Panc1 (cell line): ENCODE results near the gene RAI1. TPM values are rescaled to one million over a fixed set of nuclear protein-coding genes. Genes with fewer than 3 reads are reported as not detected.

Source experiments
- ATAC-seq: fragments of 200-7000 bp; cut with Tn5 transposase; 2 replicates; pipeline ENCODE4 v1.9.1; 2020; ENCODE audit warnings: mild to moderate bottlenecking, moderate library complexity
- BruUV-seq: library from RNA; stranded (reverse); fragments of 400-500 nt; replicated peaks from 2 replicates; lab custom pipeline; 2021; lab: Mats Ljungman, UMichigan
- CTCF ChIA-PET: fragments of 300-600 bp; sonication (Branson Sonifier 250); formaldehyde crosslinking; loops from one replicate; lab custom pipeline; 2022; ENCODE audit warnings: antibody characterized with exemption; lab: Charles Lee
- POLR2A ChIA-PET: fragments of 300-600 bp; sonication (Branson Sonifier 250); formaldehyde crosslinking; loops from one replicate; lab custom pipeline; 2022; ENCODE audit warnings: antibody characterized with exemption; lab: Charles Lee
- DNase-seq: peaks from one replicate; pipeline ENCODE4 v3.0.0-alpha.2; 2010; ENCODE audit warnings: low read depth, low spot score
- H3K27ac ChIP-seq: 2 replicates; pipeline ENCODE4 v1.5.1; 2011; ENCODE audit warnings: mild to moderate bottlenecking, low read length, inconsistent platforms
- H3K27me3 ChIP-seq: fragments of 200-500 bp; sonication (Bioruptor generic); 2 replicates; pipeline ENCODE4 v1.6.0; 2014; ENCODE audit warnings: low read length, inconsistent platforms; ENCODE audit not compliant: control insufficient read depth, insufficient read depth
- H3K36me3 ChIP-seq: fragments of 200-500 bp; sonication (Bioruptor generic); 2 replicates; pipeline ENCODE4 v1.5.1; 2014; ENCODE audit warnings: inconsistent platforms, mild to moderate bottlenecking, low read length, moderate library complexity; ENCODE audit not compliant: control insufficient read depth, insufficient read depth
- H3K4me1 ChIP-seq: 2 replicates; pipeline ENCODE4 v1.5.1; 2011; ENCODE audit warnings: inconsistent platforms, mild to moderate bottlenecking, low read length, moderate library complexity; ENCODE audit not compliant: control insufficient read depth, insufficient read depth
- H3K4me3 ChIP-seq, 2 experiments: 2 replicates each; pipeline ENCODE4 v1.5.1; 2011 to 2012; ENCODE audit warnings: low read depth in 2 of 2, low read length in 2 of 2, mild to moderate bottlenecking in 2 of 2, inconsistent platforms in 1 of 2, moderate library complexity in 1 of 2
- H3K9me3 ChIP-seq: fragments of 200-500 bp; sonication (Bioruptor generic); 2 replicates; pipeline ENCODE4 v1.5.1; 2014; ENCODE audit warnings: low read depth, mild to moderate bottlenecking, inconsistent platforms, low read length, moderate library complexity; ENCODE audit not compliant: control insufficient read depth, insufficient read depth
- CTCF ChIP-seq: fragments of 450-650 bp; IDR thresholded peaks from 2 replicates; pipeline ENCODE4 v1.5.1; 2017; ENCODE audit warnings: mild to moderate bottlenecking
- POLR2AphosphoS5 ChIP-seq: IDR thresholded peaks from 2 replicates; pipeline ENCODE4 v1.6.1; 2012; ENCODE audit warnings: mild to moderate bottlenecking, low read depth, low read length, moderate library complexity
- REST ChIP-seq, 2 experiments: IDR thresholded peaks; 2 replicates each; pipeline ENCODE4 v1.6.1; 2011 to 2012; ENCODE audit warnings: low read depth in 2 of 2, control low read depth in 1 of 2, low read length in 1 of 2, mild to moderate bottlenecking in 1 of 2, moderate library complexity in 1 of 2; ENCODE audit not compliant: insufficient read depth in 1 of 2
- SIN3A ChIP-seq: IDR thresholded peaks from 2 replicates; pipeline ENCODE4 v1.6.1; 2012; ENCODE audit warnings: low read depth, mild to moderate bottlenecking, low read length, moderate library complexity, borderline replicate concordance; ENCODE audit not compliant: insufficient read depth
- TCF7L2 ChIP-seq: IDR thresholded peaks from 2 replicates; pipeline ENCODE4 v1.6.1; 2011; ENCODE audit warnings: mild to moderate bottlenecking, low read depth, low read length, inconsistent platforms
- in situ Hi-C: cut with HindIII; loops from 2 replicates; pipeline ENCODE4 v1.10.0; 2016; ENCODE audit warnings: low sequenced_read_pairs, low pct_unique_long_range_greater_than_20kb
- intact Hi-C: fragments of 100-400 bp; cut with micrococcal nuclease; formaldehyde crosslinking; loops from one replicate; pipeline ENCODE4 v1.10.0; 2022; ENCODE audit not compliant: unreplicated experiment
- total RNA-seq: library from RNA; stranded (reverse); gene quantifications from one replicate; pipeline ENCODE4 v1.2.1, GENCODE V29; 2021; ENCODE audit not compliant: unreplicated experiment

Gene RAI1
- total RNA-seq, 1 experiment from 2014 or later: 51.0 TPM

GRCh38 chr17:17728146-17728545, 46.9 kb downstream of the RAI1 start:
- Histone ChIP-seq H3K4me3 (no peak overlapping the region), H3K27me3 (no peaks in the 10 kb centered on the region), H3K36me3 (no peaks in the 10 kb centered on the region), H3K4me1 (peaks cover 69% of the 10 kb centered on the region), H3K9me3 (no peaks in the 10 kb centered on the region), H3K27ac (peak overlapping the region; percentile 59)
- DNase-seq (no peak), ATAC-seq (no peak)
- intact Hi-C loops: no loop called here
- BruUV-seq: no TSS peak
- POLR2A ChIA-PET: interaction anchor here (0.7 kb wide), 1 partner anchor 66 kb away, joined by 3 read pairs; no protein-coding TSS in a partner anchor
- TF ChIP-seq REST (IDR thresholded peaks at IDR 0.05; ENCODE audit: insufficient read depth in 1 of 2, low read depth in 2 of 2, low read length in 1 of 2): no peak
- TF ChIP-seq SIN3A: no peak
- TF ChIP-seq POLR2AphosphoS5: no peak
- no peak for TF ChIP-seq TCF7L2
- TF ChIP-seq CTCF: no peak
- in situ Hi-C loops: no loop called here
- CTCF ChIA-PET: no interaction called here

- Histone ChIP-seq H3K36me3 (no peaks in the 10 kb centered on the region), H3K27me3 (no peaks in the 10 kb centered on the region), H3K27ac (peak overlapping the region; percentile 59), H3K9me3 (no peaks in the 10 kb centered on the region), H3K4me1 (peaks cover 72% of the 10 kb centered on the region), H3K4me3 (no peak overlapping the region)
- POLR2A ChIA-PET: interaction anchor here (0.7 kb wide), 1 partner anchor 65 kb away, joined by 3 read pairs; no protein-coding TSS in a partner anchor
- TF ChIP-seq TCF7L2 (no peak), CTCF (no peak)
- CTCF ChIA-PET: interaction anchor here (0.6 kb wide), 1 partner anchor 57 kb away, joined by 3 read pairs; no protein-coding TSS in a partner anchor
- no TSS peak for BruUV-seq
- peak; percentile 17 for DNase-seq
- intact Hi-C loops (no loop called here), in situ Hi-C loops (no loop called here)
- ATAC-seq: peak; percentile 62
Measured at GRCh38 chr17:17728550-17729251, 47.4 kb downstream of the RAI1 start.
